GM18868 (cell line): ENCODE results near the gene SMU1.
"Not testable (repeated sequence)": the region's sequence is repeated elsewhere in the genome, so short reads cannot be mapped to it uniquely, and the experiment has no call there.

Experiments used
- ATAC-seq: cut with Tn5 transposase; IDR thresholded peaks from one replicate; pipeline ENCODE4 v1.9.1; 2021; ENCODE audit warnings: mild to moderate bottlenecking, moderate library complexity; ENCODE audit not compliant: unreplicated experiment

Gene SMU1

GRCh38 chr9:33014665-33015014 lies 61.8 kb downstream of the SMU1 start:
- ATAC-seq, result no peak

GRCh38 chr9:33013962-33014664 lies 62.4 kb downstream of the SMU1 start:
- ATAC-seq, result no peak

GRCh38 chr9:33012328-33013069 lies 64.0 kb downstream of the SMU1 start:
- ATAC-seq, result no peak

- ATAC-seq, result no peak
Observed at GRCh38 chr9:33011831-33012230, 64.6 kb downstream of the SMU1 start.

GRCh38 chr9:33007755-33008154 lies 68.7 kb downstream of the SMU1 start:
- ATAC-seq, result no peak

GRCh38 chr9:33005335-33005734 lies 71.1 kb downstream of the SMU1 start:
- ATAC-seq, result not testable (repeated sequence)

GRCh38 chr9:33000682-33001055 lies 75.8 kb downstream of the SMU1 start:
- not testable (repeated sequence) for ATAC-seq

- ATAC-seq, result peak; percentile 45
Observed at GRCh38 chr9:32992595-32993238, 83.8 kb downstream of the SMU1 start.

- ATAC-seq, result no peak
Observed at GRCh38 chr9:32991897-32992594, 84.4 kb downstream of the SMU1 start.
